GM23338 (cell line): ENCODE results near the gene TAF12. TPM values are rescaled to one million over a fixed set of nuclear protein-coding genes. Genes with fewer than 3 reads are reported as not detected.

Source experiments
- ATAC-seq: fragments of 200-7000 bp; cut with Tn5 transposase; 3 replicates; pipeline ENCODE4 v1.9.1; 2020
- DNase-seq: peaks from one replicate; pipeline ENCODE4 v3.0.0-alpha.2; 2015; ENCODE audit warnings: low spot score
- H2AFZ ChIP-seq: fragments of 200-600 bp; sonication (generic); 2 replicates; pipeline ENCODE4 v1.8.0; 2016; ENCODE audit warnings: antibody characterized with exemption, mild to moderate bottlenecking, moderate library complexity
- H3F3A ChIP-seq: fragments of 200-600 bp; sonication (generic); replicated peaks from 2 replicates; pipeline ENCODE4 v1.8.0; 2017; ENCODE audit warnings: antibody characterized with exemption, mixed run types, low read depth
- H3K27ac ChIP-seq: fragments of 200-600 bp; sonication (generic); 2 replicates; pipeline ENCODE4 v1.6.1; 2016; ENCODE audit warnings: low read depth
- H3K27me3 ChIP-seq: fragments of 200-600 bp; sonication (generic); 2 replicates; pipeline ENCODE4 v1.8.0; 2016; ENCODE audit warnings: mild to moderate bottlenecking, mixed run types, moderate library complexity; ENCODE audit not compliant: insufficient read depth
- H3K36me3 ChIP-seq: fragments of 200-600 bp; sonication (generic); 2 replicates; pipeline ENCODE4 v1.8.0; 2016; ENCODE audit warnings: mild to moderate bottlenecking; ENCODE audit not compliant: insufficient read depth
- H3K4me1 ChIP-seq: fragments of 200-600 bp; sonication (generic); 2 replicates; pipeline ENCODE4 v1.8.0; 2016; ENCODE audit warnings: mild to moderate bottlenecking, moderate library complexity; ENCODE audit not compliant: insufficient read depth
- H3K4me2 ChIP-seq: fragments of 200-600 bp; sonication (generic); 2 replicates; pipeline ENCODE4 v1.7.1; 2017; ENCODE audit warnings: mixed run types
- H3K4me3 ChIP-seq: fragments of 200-600 bp; sonication (generic); 2 replicates; pipeline ENCODE4 v1.6.1; 2016; ENCODE audit warnings: mixed run types
- H3K79me2 ChIP-seq: fragments of 200-600 bp; sonication (generic); replicated peaks from 2 replicates; pipeline ENCODE4 v1.8.0; 2017; ENCODE audit warnings: mild to moderate bottlenecking; ENCODE audit not compliant: insufficient read depth
- H3K9me2 ChIP-seq: fragments of 200-600 bp; sonication (generic); 2 replicates; pipeline ENCODE4 v1.8.0; 2017; ENCODE audit not compliant: insufficient read depth
- H4K20me1 ChIP-seq: fragments of 200-600 bp; sonication (generic); replicated peaks from 2 replicates; pipeline ENCODE4 v1.8.0; 2017; ENCODE audit warnings: mild to moderate bottlenecking; ENCODE audit not compliant: insufficient read depth
- H3K27ac Mint-ChIP-seq: 2 replicates; pipeline ENCODE4 v1.8.0; 2020; ENCODE audit warnings: inconsistent platforms, mild to moderate bottlenecking, moderate library complexity, mixed read lengths
- H3K27me3 Mint-ChIP-seq: 3 replicates; pipeline ENCODE4 v1.8.0; 2022; ENCODE audit warnings: low read depth, mild to moderate bottlenecking, moderate library complexity, mixed read lengths, inconsistent platforms; ENCODE audit not compliant: insufficient read depth, poor library complexity
- H3K36me3 Mint-ChIP-seq: 3 replicates; pipeline ENCODE4 v1.8.0; 2021; ENCODE audit warnings: low read depth, mild to moderate bottlenecking, inconsistent platforms, moderate library complexity, mixed read lengths
- H3K4me1 Mint-ChIP-seq: 3 replicates; pipeline ENCODE4 v1.8.0; 2020; ENCODE audit warnings: mild to moderate bottlenecking, inconsistent platforms, mixed read lengths
- H3K4me3 Mint-ChIP-seq: 3 replicates; pipeline ENCODE4 v1.8.0; 2021; ENCODE audit warnings: moderate library complexity, mild to moderate bottlenecking, inconsistent platforms, mixed read lengths
- H3K9me3 Mint-ChIP-seq: 3 replicates; pipeline ENCODE4 v1.8.0; 2020; ENCODE audit warnings: moderate library complexity, mild to moderate bottlenecking, inconsistent platforms, mixed read lengths
- CTCF ChIP-seq, 2 experiments: fragments of 200-600 bp in 1 of 2; sonication (generic) in 1 of 2; conservative IDR thresholded peaks; 2 replicates each; pipeline versions ENCODE4 v1.5.1 to v1.6.1; 2016 to 2017; ENCODE audit warnings: antibody characterized with exemption in 2 of 2, low read depth in 2 of 2, mild to moderate bottlenecking in 2 of 2, moderate library complexity in 1 of 2
- ETS1 ChIP-seq: IDR thresholded peaks from 2 replicates; pipeline ENCODE4 v1.6.1; 2016; ENCODE audit warnings: antibody characterized with exemption
- EZH2 ChIP-seq: fragments of 200-600 bp; sonication (generic); IDR thresholded peaks from one replicate; pipeline ENCODE4 v1.8.0; 2017; ENCODE audit warnings: antibody characterized with exemption, mild to moderate bottlenecking, low read depth; ENCODE audit not compliant: unreplicated experiment
- EZH2phosphoT487 ChIP-seq: fragments of 200-600 bp; sonication (generic); IDR thresholded peaks from one replicate; pipeline ENCODE4 v1.8.1; 2018; ENCODE audit warnings: antibody characterized with exemption; ENCODE audit not compliant: unreplicated experiment
- JUNB ChIP-seq: IDR thresholded peaks from one replicate; pipeline ENCODE4 v1.6.1; 2016; ENCODE audit warnings: antibody characterized with exemption; ENCODE audit not compliant: unreplicated experiment
- NANOG ChIP-seq: IDR thresholded peaks from 2 replicates; pipeline ENCODE4 v1.6.1; 2016; ENCODE audit warnings: antibody characterized with exemption, borderline replicate concordance
- POLR2AphosphoS5 ChIP-seq: IDR thresholded peaks from 2 replicates; pipeline ENCODE4 v1.6.1; 2016; ENCODE audit warnings: antibody characterized with exemption, low read depth
- REST ChIP-seq: IDR thresholded peaks from one replicate; pipeline ENCODE4 v1.6.1; 2018; ENCODE audit warnings: antibody characterized with exemption; ENCODE audit not compliant: unreplicated experiment
- STAT1 ChIP-seq: IDR thresholded peaks from one replicate; pipeline ENCODE4 v1.6.1; 2016; ENCODE audit warnings: antibody characterized with exemption; ENCODE audit not compliant: unreplicated experiment
- ZNF114 ChIP-seq: fragments of 250-450 bp; sonication (Bioruptor Pico); IDR thresholded peaks from 2 replicates; pipeline ENCODE4 v1.5.0; 2020; ENCODE audit warnings: mild to moderate bottlenecking, moderate library complexity
- ZNF331 ChIP-seq: fragments of 250-450 bp; sonication (Bioruptor Pico); IDR thresholded peaks from 2 replicates; pipeline ENCODE4 v1.5.0; 2020; ENCODE audit warnings: low read depth, mild to moderate bottlenecking, moderate library complexity
- polyA plus RNA-seq: library from polyadenylated mRNA; unstranded; fragments of >200 nt; fragmentation: Nextera tagmentation; extraction: Ambion mirVana; gene quantifications from 2 replicates; pipeline ENCODE4 v1.2.1, GENCODE V29; 2016
- total RNA-seq: library from RNA; depleted of rRNA; stranded (reverse); fragments of >200 nt; shearing (Covaris generic); gene quantifications from 2 replicates; pipeline ENCODE4 v1.2.3, GENCODE V29; 2014

Gene TAF12
- total and polyA plus RNA-seq, 2 experiments from 2014 or later: 15.2 to 46.8 TPM

- Histone ChIP-seq H3K4me2 (no peak overlapping the region), H4K20me1 (peaks cover 35% of the 10 kb centered on the region), H2AFZ (no peak overlapping the region), H3K79me2 (peaks cover 35% of the 10 kb centered on the region), H3K36me3 (peaks cover 39% of the 10 kb centered on the region), H3K4me3 (no peak overlapping the region), H3K27ac (peak overlapping the region; percentile 92), H3K9me2 (no peaks in the 10 kb centered on the region), H3K4me1 (peaks cover 19% of the 10 kb centered on the region), H3F3A (peaks cover 61% of the 10 kb centered on the region), H3K27me3 (peaks cover 4% of the 10 kb centered on the region; the same call in 1 of the 2 replicates)
- Mint-ChIP-seq H3K4me3 (no peak overlapping the region; the same call in 2 of the 3 replicates), H3K9me3 (no peaks in the 10 kb centered on the region), H3K27me3 (peaks cover 18% of the 10 kb centered on the region), H3K36me3 (peaks cover 67% of the 10 kb centered on the region), H3K4me1 (peaks cover 16% of the 10 kb centered on the region), H3K27ac (peak overlapping the region; percentile 46; the same call in 1 of the 2 replicates)
- TF ChIP-seq POLR2AphosphoS5 (peak; percentile 30), ZNF331 (CRISPR knock-in tag) (no peak), NANOG (no peak), ETS1 (no peak), EZH2 (no peak), EZH2phosphoT487 (no peak)
- DNase-seq: no peak
- no peak for ATAC-seq
Observed at GRCh38 chr1:28577738-28578536, 64.9 kb downstream of the TAF12 start.

- H3K36me3 Mint-ChIP-seq: peaks cover 67% of the 10 kb centered on the region
- no peak overlapping the region for H3K4me2 ChIP-seq
- no peaks in the 10 kb centered on the region for H3K9me2 ChIP-seq
- 0 out of 2 replicates have a peak, but pooled peaks cover under 1% of the 10 kb centered on the region for H3K27me3 ChIP-seq
- peaks cover 39% of the 10 kb centered on the region for H3K36me3 ChIP-seq
- H4K20me1 ChIP-seq: peaks cover 35% of the 10 kb centered on the region
- peaks cover 13% of the 10 kb centered on the region for H3K27me3 Mint-ChIP-seq
- H3K27ac Mint-ChIP-seq: no peak overlapping the region
- H3K4me1 Mint-ChIP-seq: peaks cover 16% of the 10 kb centered on the region
- H3K27ac ChIP-seq: peak overlapping the region; percentile 92
- no peak overlapping the region; the same call in 2 of the 3 replicates for H3K4me3 Mint-ChIP-seq
- no peak; the same call in 2 of the 3 replicates for ATAC-seq
- H2AFZ ChIP-seq: no peak overlapping the region
- peaks cover 61% of the 10 kb centered on the region for H3F3A ChIP-seq
- no peaks in the 10 kb centered on the region for H3K9me3 Mint-ChIP-seq
- peaks cover 15% of the 10 kb centered on the region for H3K4me1 ChIP-seq
- no peak overlapping the region for H3K4me3 ChIP-seq
- peaks cover 33% of the 10 kb centered on the region for H3K79me2 ChIP-seq
- TF ChIP-seq EZH2phosphoT487 (no peak), CTCF (conservative IDR thresholded peaks at IDR 0.05; ENCODE audit: low read depth in 2 of 2) (no peak), POLR2AphosphoS5 (peak; percentile 84), JUNB (no peak), ZNF114 (CRISPR knock-in tag) (no peak), REST (no peak), STAT1 (no peak), ZNF331 (CRISPR knock-in tag) (no peak)
- DNase-seq: peak; percentile 17
Observed at GRCh38 chr1:28577052-28577678, 65.7 kb downstream of the TAF12 start.
